Myocyte (in vitro differentiated cells): ENCODE measurements around the gene REC114. TPM values are rescaled to one million over a fixed set of nuclear protein-coding genes. Genes with fewer than 3 reads are reported as not detected.
"Not testable (repeated sequence)": the region's sequence is repeated elsewhere in the genome, so short reads cannot be mapped to it uniquely, and the experiment has no call there.

ENCODE experiments used
- DNase-seq: peaks from one replicate; pipeline ENCODE4 v3.0.0-alpha.2; 2012; ENCODE audit warnings: low read depth
- total RNA-seq: library from RNA; depleted of rRNA; stranded (reverse); fragments of >200 nt; gene quantifications from 2 replicates; pipeline ENCODE4 v1.2.3, GENCODE V29; 2014

REC114 gene
- total RNA-seq, 1 donor from 2014 or later, result not detected

- no peak for DNase-seq
Measured at GRCh38 chr15:73527598-73527997, 84.6 kb downstream of the REC114 start.

GRCh38 chr15:73530649-73531048, 87.7 kb downstream of the REC114 start:
- DNase-seq, result no peak

GRCh38 chr15:73538123-73538522, 95.2 kb downstream of the REC114 start:
- no peak for DNase-seq

GRCh38 chr15:73538563-73539211, 95.7 kb downstream of the REC114 start:
- no peak for DNase-seq

GRCh38 chr15:73539212-73540128, 96.5 kb downstream of the REC114 start:
- DNase-seq, result no peak

- DNase-seq, result no peak
Measured at GRCh38 chr15:73540161-73540560, 97.2 kb downstream of the REC114 start.

- DNase-seq, result no peak
Measured at GRCh38 chr15:73541479-73541878, 98.5 kb downstream of the REC114 start.

GRCh38 chr15:73548925-73549324, 106.0 kb downstream of the REC114 start:
- DNase-seq, result not testable (repeated sequence)

GRCh38 chr15:73550190-73550589, 107.2 kb downstream of the REC114 start:
- DNase-seq, result no peak

- DNase-seq, result no peak
Measured at GRCh38 chr15:73555080-73555479, 112.1 kb downstream of the REC114 start.

- no peak for DNase-seq
Measured at GRCh38 chr15:73558529-73558928, 115.6 kb downstream of the REC114 start.

- DNase-seq, result peak; percentile 45
Measured at GRCh38 chr15:73560501-73561117, 117.6 kb downstream of the REC114 start.

GRCh38 chr15:73564255-73564654, 121.3 kb downstream of the REC114 start:
- DNase-seq, result peak; percentile 96

- no peak for DNase-seq
Measured at GRCh38 chr15:73567020-73567419, 124.1 kb downstream of the REC114 start.

GRCh38 chr15:73568564-73569280, 125.8 kb downstream of the REC114 start:
- peak; percentile 27 for DNase-seq

GRCh38 chr15:73569361-73569760, 126.4 kb downstream of the REC114 start:
- DNase-seq, result no peak

- no peak for DNase-seq
Measured at GRCh38 chr15:73570355-73571032, 127.5 kb downstream of the REC114 start.

- no peak for DNase-seq
Measured at GRCh38 chr15:73571346-73571745, 128.4 kb downstream of the REC114 start.

GRCh38 chr15:73572296-73572695, 129.3 kb downstream of the REC114 start:
- DNase-seq, result no peak

- DNase-seq, result no peak
Measured at GRCh38 chr15:73573037-73573436, 130.1 kb downstream of the REC114 start.

GRCh38 chr15:73573572-73573971, 130.6 kb downstream of the REC114 start:
- DNase-seq, result no peak
